Stimulated activated CD8-positive, alpha-beta memory T cell treated with anti-CD3 and anti-CD28 coated beads, Interleukin-7, amount 100 ng/mL, for 48 hours (primary cell): ENCODE data around the gene GRM4.

Experiments
- DNase-seq, 2 donors: peaks; one replicate each; pipeline ENCODE4 v3.0.0-alpha.2; 2020; ENCODE audit warnings: low read depth in 1 of 2; ENCODE audit errors: extremely low read depth in 1 of 2

Gene GRM4

GRCh38 chr6:33999567-33999966 is 146.3 kb downstream of the GRM4 start:
- no peak for DNase-seq

DNA sequence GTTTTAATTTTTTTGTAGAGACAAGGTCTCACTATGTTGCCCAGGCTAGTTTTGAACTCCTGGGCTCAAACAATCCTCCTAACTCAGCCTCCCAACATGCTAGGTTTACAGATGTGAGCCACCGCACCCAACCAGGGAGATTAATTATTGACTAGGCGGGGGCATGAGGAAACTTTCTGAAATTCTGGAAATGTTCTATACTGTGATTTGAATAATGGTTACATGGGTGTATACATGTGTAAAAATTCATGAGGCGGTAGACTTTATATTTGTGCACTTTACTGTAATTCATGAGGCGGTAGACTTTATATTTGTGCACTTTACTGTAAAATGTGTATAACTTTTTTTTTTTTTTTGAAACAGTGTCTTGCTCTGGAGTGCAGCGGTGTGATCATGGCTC is 147.2 kb downstream of the GRM4 start:
- no peak for DNase-seq

DNA sequence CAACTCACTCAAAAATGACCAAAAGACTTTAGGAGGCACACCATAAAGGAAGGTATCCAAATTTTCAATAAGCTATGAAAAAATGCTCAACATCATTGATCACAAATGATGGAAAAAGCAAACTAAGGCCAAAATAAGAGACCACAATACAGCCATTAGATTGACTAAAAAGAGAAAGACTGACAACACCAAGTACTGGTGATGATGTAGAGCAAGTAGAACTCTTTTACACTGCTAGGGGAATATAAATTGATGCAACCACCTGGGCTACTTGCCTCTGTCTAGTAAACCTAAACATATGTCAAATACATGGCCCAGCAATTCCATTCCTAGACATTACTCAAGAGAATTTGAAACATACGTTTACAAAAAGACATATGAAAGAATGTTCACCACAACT is 148.6 kb downstream of the GRM4 start:
- no peak for DNase-seq

- DNase-seq = no peak
Observed at GRCh38 chr6:33996120-33996475, 149.8 kb downstream of the GRM4 start.

GRCh38 chr6:33995309-33996119 is 150.4 kb downstream of the GRM4 start:
- no peak for DNase-seq

DNA sequence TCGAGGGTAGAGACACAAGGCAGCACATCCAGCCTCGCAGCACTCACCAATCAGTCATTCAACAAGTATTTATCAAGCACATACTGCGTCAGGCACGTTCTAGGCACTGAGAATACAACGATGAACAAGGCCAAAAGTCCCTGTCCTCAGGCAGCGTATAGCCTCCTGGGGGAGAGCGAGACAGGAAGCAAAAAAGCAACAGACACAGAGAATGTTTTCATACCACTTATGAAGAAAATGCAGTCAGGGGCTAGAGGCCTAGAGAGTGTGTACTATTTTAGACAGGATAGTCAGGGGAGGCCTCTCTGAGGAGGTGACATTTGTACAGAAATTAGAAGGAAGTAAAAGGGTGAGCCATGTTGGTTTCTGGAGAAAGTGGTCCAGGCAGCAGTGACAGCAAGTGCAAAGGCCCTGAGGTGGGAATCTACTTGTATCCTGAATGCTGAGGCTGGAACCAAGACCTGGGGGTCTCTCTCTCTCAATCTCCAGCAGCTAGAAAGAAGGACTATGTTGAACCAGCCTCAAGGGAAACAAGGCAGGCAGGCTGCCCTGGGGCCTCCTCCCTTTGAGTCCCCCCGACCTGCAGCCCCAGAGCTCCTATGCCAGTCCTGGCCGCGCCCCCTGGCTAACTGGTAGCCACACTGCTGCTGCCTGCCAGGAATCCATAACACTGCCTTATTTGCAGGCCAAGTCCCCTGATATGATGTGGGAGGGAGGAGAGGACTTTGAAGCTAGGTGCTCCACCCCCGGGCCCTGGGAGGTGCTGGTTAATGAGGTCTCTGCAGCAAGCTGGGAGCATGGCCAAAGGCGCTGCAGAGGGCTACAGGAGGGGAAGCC is 151.2 kb downstream of the GRM4 start:
- no peak for DNase-seq

DNA sequence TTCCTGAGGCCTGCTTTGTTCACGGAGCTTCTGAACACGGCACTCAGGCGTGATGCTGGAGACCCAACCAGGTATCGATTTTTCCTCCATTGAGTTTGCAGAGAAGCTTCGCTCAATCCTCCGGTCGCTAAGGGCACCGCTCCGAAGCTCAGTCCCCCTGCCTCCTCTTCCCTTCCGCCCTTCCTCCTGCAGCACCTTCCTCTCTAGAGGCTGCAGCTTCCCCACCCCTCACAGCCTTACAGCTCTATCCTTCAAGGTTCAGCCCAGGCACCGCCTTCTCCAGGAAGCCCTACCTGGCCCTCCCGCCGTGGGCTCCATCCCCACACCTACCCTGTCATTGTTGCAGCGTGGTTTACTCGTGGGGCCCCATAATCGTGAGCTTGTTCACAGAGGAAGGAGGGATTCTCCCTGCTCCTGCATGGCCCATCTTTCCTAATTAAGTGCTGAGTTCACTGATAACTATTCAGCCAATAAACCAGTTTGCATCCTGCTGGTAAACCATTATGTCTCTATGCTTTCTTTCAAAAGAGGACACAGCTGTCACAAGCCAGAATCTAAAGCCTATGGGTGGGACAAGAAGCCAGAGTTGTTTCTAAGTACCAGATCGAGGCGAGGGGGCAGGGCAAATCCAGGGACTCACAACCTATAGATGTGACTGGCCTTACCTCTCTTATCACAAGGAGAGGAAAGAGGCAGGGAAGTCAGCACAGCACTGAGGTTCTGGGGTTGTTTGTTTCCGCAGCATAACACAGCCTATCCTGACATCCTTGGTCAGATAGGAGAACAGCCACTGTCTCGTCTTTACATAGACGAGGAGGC is 152.0 kb downstream of the GRM4 start:
- DNase-seq = no peak

GRCh38 chr6:33993091-33993490 is 152.8 kb downstream of the GRM4 start:
- no peak for DNase-seq

DNA sequence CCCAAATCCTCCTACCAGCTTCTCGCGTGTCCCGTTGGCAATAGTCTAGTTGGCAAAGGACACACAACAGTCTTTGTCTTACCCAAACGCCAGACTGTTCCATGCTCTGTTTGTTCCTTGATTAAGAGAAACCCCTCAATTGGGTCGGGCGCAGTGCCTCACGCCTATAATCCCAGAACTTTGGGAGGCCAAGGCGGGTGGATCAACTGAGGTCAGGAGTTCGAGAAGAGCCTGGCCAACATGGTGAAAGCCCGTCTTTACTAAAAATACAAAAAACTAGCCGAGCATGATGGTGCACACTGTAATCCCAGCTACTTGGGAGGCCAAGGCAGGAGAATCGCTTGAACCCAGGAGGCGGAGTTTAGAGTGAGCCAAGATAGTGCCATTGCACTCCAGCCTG is 153.7 kb downstream of the GRM4 start:
- DNase-seq = no peak

- DNase-seq = no peak
Observed at GRCh38 chr6:33991610-33992009, 154.3 kb downstream of the GRM4 start.

DNA sequence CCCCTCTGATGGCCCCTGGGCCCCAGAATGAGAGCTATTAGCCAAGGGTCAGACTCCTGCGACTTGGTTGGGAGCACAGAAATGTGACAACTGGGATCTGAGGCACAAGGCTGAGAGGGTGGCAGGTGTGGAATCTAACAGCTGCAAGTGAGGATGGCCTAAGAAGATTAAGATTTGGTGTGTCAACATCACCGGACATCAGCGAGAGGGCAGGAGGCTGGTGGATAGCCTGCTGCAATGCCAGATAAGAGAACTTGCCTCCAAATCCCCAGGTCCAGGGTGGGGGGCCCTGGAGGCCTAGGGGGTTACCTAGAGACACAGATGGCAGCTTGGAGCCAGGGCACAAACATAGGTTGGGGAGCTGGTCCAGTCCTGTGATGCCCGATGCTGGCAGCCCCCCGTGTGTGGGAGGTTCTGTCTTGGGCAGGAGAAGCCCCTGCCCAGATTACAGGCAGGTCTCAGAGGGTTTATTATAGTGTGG is 155.8 kb downstream of the GRM4 start:
- DNase-seq = no peak

DNA sequence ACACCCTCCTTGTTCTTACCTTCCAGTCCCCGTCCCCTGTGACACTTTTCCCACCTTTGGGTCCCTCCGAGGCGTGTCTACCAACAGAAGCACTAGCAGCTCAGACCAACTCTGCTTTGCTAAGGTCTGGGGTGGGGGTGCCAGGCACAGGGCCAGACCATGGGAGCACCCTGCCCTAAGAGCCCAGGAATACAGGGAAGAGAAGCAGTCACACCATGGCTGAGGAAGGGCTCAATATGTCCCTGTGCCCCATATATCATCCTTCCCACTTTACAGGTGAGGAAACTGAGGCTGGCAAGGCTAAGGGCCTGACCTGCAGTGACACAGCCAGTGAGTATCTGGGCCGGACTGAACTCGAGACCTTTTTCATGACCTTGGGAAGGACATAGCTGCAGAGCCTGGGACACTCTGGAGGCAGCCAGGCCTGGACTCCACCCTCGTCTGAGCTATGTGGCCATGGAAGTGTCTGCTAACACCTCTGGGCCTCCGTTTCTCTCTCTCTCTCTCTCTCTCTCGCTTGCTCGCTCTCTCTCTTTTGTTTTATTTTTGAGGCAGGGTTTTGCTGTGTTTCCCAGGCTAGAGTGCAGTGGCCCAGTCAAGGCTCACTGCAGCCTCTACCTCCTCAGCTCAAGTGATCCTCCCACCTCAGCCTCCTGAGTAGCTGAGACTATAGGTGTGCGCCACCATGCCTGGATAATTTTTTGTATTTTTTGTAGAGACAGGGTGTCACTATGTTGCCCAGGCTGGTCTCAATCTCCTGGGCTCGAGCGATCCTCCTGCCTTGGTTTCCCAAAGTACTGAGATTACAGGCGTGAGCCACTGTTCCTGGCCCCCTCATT is 156.7 kb downstream of the GRM4 start:
- DNase-seq = no peak

DNA sequence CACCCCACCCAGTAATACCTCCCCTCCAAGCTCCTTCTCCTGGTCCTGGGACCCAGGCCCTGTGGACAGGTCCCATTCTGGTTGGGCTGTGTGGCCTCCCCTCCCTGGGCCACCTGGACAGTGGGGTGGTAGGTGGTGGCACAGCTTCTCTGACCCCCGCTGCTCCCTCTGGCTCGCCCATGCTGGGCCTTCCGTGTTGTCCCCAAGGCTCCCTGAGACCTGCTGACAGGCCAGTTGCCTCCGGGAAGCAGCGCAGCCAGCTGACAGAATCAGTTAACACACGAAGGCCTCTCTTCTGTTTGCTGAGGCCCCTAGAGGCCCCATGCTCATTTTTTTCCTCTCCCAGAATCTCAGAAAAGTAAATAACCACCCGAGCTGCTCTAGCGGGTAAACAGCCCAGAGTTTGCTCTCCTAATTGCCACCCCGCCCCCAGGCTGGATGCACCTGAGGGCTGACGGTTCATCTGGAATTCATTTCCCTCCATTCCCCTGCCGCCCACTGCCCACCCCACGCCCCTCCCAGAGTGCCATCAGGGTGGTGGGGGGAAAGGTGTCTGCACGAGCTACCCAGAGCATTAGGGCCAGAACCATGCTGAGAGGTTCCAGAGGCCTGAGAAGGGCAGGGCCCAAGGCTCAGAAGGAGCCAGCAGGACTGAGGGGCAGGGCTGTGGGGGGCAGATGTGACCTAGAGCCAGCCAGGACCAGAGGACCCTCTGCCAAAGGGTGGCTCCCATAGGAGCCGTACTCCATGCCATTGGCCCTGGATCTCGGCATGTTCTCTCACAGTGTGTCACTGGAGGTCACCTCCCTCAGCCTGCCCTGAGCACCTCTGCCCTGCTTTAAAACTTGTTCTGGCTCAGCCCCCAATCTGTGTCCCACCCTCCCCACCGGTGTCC is 157.5 kb downstream of the GRM4 start:
- DNase-seq = no peak

DNA sequence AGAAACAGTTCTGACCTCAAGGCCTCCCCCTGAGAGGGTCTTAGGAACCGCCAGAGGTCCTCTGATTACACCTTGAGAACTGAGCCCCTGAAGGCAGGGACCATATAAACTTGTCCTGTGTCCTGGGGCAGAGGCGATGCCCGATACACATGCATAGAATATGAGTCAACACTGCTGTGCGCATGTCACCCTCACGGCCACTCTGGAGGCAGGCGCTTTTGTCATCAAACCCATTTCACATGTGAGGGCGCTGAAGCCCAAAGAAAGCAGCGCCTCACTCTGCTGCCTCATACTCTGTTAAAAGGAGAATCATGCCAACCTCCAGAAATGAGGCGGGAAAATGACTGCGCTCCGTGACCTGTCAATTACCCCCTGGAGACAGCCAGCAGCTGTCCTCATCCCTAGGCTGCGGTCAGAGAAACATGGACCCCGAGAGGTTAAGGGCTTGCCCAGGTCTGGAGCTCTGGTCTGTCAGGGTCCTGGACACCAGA is 158.3 kb downstream of the GRM4 start:
- no peak for DNase-seq

DNA sequence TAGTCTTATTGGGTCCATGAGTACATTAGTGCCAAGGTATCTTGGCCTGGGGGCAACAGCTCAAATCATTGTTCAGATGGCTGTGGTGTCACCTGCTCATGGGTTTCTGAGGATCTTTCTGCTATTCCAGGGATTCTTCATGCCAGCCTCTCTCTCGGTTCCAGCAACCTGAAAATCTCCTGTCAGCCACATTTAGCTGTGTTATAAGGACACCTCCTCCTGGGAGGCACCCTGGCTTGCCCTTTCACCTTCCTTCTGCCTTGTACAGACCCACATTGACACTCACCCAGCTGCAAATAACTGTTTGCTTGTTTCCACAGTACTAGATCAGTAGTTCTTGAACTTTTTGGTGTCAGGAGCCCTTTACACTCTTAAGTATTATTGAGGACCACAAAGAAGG is 159.9 kb downstream of the GRM4 start:
- no peak for DNase-seq

DNA sequence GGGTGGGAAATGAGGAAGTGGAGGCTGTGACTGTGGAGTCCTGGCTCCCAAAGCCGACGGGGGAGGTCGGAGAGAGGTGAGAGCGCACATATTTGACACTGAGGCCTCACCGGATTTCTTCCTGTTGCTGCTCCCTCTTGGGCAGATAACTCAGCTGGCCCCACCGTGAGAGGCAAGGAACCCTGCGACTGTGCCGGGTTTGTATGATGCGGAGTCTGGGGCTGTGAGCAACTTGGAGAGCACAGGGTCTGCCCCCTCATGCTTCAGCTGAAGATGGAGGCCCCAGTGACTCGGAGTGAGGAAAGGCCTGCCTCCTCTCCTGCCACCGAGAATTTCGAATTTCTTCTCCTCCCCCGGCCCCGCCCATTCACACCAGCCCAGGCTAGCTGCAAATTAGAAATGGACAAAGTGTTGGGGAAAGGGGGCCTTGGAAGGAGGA is 160.6 kb downstream of the GRM4 start:
- DNase-seq = no peak

GRCh38 chr6:33984466-33985312 is 161.2 kb downstream of the GRM4 start:
- DNase-seq = no peak
